Measurements from ENCODE around the gene ZBTB4. TPM values are rescaled to one million over a fixed set of nuclear protein-coding genes. Genes with fewer than 3 reads are reported as not detected.

Gene ZBTB4
- total and polyA plus RNA-seq, 12 donors = 17.8 to 80.1 (median 68.2) TPM

GRCh38 chr17:7495906-7496434 lies 16.5 kb upstream of the ZBTB4 start:
- Histone ChIP-seq H3K36me3 (peaks cover 0 to 79% (median 48%) of the 10 kb centered on the region in 9 donors), H3K4me3 (peak overlapping the region in 1 of 10 donors; percentile 17), H3K27ac (peak overlapping the region; percentile 46 to 88 (median 80)), H3K27me3 (no peaks in the 10 kb centered on the region), H3K4me1 (peaks cover 0 to 71% (median 31%) of the 10 kb centered on the region in 9 donors), H3K9me3 (no peaks in the 10 kb centered on the region)
- intact Hi-C loops (cut with DNase I) = no loop called here
- DNase-seq (no peak), ATAC-seq (peak; percentile 12 to 64 (median 40))
- 80 to 84% methylated on average over 12 of the region's 12 CpGs for WGBS, 2 donors
- no peak for TF ChIP-seq CTCF (IDR thresholded peaks at IDR 0.05)

- Histone ChIP-seq H3K4me3 (no peak overlapping the region), H3K4me1 (peaks cover 0 to 90% (median 48%) of the 10 kb centered on the region in 9 donors), H3K27me3 (no peaks in the 10 kb centered on the region), H3K9me3 (no peaks in the 10 kb centered on the region), H3K27ac (no peak overlapping the region), H3K36me3 (peaks cover 0 to 74% (median 28%) of the 10 kb centered on the region in 9 donors)
- 93 to 94% methylated on average over 3 of the region's 3 CpGs for WGBS, 2 donors
- ATAC-seq = no peak
- no peak for TF ChIP-seq CTCF (IDR thresholded peaks at IDR 0.05)
- intact Hi-C loops (cut with DNase I) = loop anchor here in 1 of 10 donors (5.0 kb wide), 1 partner anchor 142 kb away; the partner anchor contains the start of gene KCTD11
- no peak for DNase-seq
Measured at GRCh38 chr17:7493941-7494340, 14.5 kb upstream of the ZBTB4 start.

GRCh38 chr17:7491583-7491982 lies 12.2 kb upstream of the ZBTB4 start:
- no peak for DNase-seq
- H3K9me3 ChIP-seq = no peaks in the 10 kb centered on the region
- intact Hi-C loops (cut with DNase I) = loop anchor here in 1 of 10 donors (5.0 kb wide), 1 partner anchor 139 kb away; the partner anchor contains the start of gene KCTD11
- WGBS, 2 donors = 98 to 100% methylated on average over 1 of the region's 1 CpG
- ATAC-seq = no peak
- H3K36me3 ChIP-seq = peaks cover 0 to 51% (median 8%) of the 10 kb centered on the region in 9 donors
- peaks cover 10 to 92% (median 61%) of the 10 kb centered on the region in 9 donors for H3K4me1 ChIP-seq
- no peak for TF ChIP-seq CTCF (IDR thresholded peaks at IDR 0.05)
- H3K27me3 ChIP-seq = no peaks in the 10 kb centered on the region
- no peak overlapping the region for H3K27ac ChIP-seq
- H3K4me3 ChIP-seq = no peak overlapping the region

- intact Hi-C loops (cut with DNase I) = loop anchor here in 1 of 10 donors (5.0 kb wide), 1 partner anchor 138 kb away; the partner anchor contains the start of gene KCTD11
- TF ChIP-seq CTCF (IDR thresholded peaks at IDR 0.05) = no peak
- H3K4me3 ChIP-seq = no peak overlapping the region
- no peaks in the 10 kb centered on the region for H3K27me3 ChIP-seq
- H3K4me1 ChIP-seq = peaks cover 19 to 92% (median 62%) of the 10 kb centered on the region in 9 donors
- H3K36me3 ChIP-seq = peaks cover 0 to 37% (median 0%) of the 10 kb centered on the region in 9 donors
- DNase-seq = no peak
- ATAC-seq = no peak
- H3K9me3 ChIP-seq = no peaks in the 10 kb centered on the region
- H3K27ac ChIP-seq = no peak overlapping the region
- 77 to 82% methylated on average over 8 of the region's 8 CpGs for WGBS, 2 donors
Measured at GRCh38 chr17:7490144-7490543, 10.7 kb upstream of the ZBTB4 start.

Measured in heart right ventricle (tissue), 16 donors.